CD4-positive, alpha-beta T cell treated with Interleukin-12 subunit alpha and Interleukin-12 subunit beta, for 1 hour (primary cell): ENCODE measurements around the gene CDKAL1.
"Not testable (repeated sequence)": the region's sequence is repeated elsewhere in the genome, so short reads cannot be mapped to it uniquely, and the experiment has no call there.

ENCODE experiments used
- DNase-seq: peaks from one replicate; pipeline ENCODE4 v3.0.0-alpha.2; 2020

CDKAL1 gene

GRCh38 chr6:20808924-20809323 is 274.7 kb downstream of the CDKAL1 start:
- no peak for DNase-seq

- no peak for DNase-seq
These were observed 276.5 kb downstream of the CDKAL1 start for GRCh38 chr6:20810727-20811108.

GRCh38 chr6:20811109-20811761 is 277.0 kb downstream of the CDKAL1 start:
- DNase-seq: no peak

- DNase-seq: no peak
These were observed 278.5 kb downstream of the CDKAL1 start for GRCh38 chr6:20812776-20813175.

GRCh38 chr6:20814494-20814893 is 280.2 kb downstream of the CDKAL1 start:
- no peak for DNase-seq

- no peak for DNase-seq
These were observed 281.9 kb downstream of the CDKAL1 start for GRCh38 chr6:20816126-20816525.

GRCh38 chr6:20817806-20818320 is 283.6 kb downstream of the CDKAL1 start:
- no peak for DNase-seq

- DNase-seq: no peak
These were observed 285.6 kb downstream of the CDKAL1 start for GRCh38 chr6:20819774-20820400.

- DNase-seq: no peak
These were observed 292.1 kb downstream of the CDKAL1 start for GRCh38 chr6:20826378-20826777.

GRCh38 chr6:20827798-20828197 is 293.5 kb downstream of the CDKAL1 start:
- DNase-seq: no peak

GRCh38 chr6:20830576-20830975 is 296.3 kb downstream of the CDKAL1 start:
- DNase-seq: no peak

GRCh38 chr6:20831251-20831650 is 297.0 kb downstream of the CDKAL1 start:
- not testable (repeated sequence) for DNase-seq

GRCh38 chr6:20833881-20834515 is 299.7 kb downstream of the CDKAL1 start:
- DNase-seq: no peak

GRCh38 chr6:20835315-20836010 is 301.2 kb downstream of the CDKAL1 start:
- DNase-seq: no peak

- DNase-seq: peak; percentile 30
These were observed 302.9 kb downstream of the CDKAL1 start for GRCh38 chr6:20837189-20837588.

GRCh38 chr6:20838113-20838512 is 303.9 kb downstream of the CDKAL1 start:
- no peak for DNase-seq

- no peak for DNase-seq
These were observed 305.4 kb downstream of the CDKAL1 start for GRCh38 chr6:20839630-20840029.

GRCh38 chr6:20840675-20841074 is 306.4 kb downstream of the CDKAL1 start:
- no peak for DNase-seq

- DNase-seq: no peak
These were observed 307.5 kb downstream of the CDKAL1 start for GRCh38 chr6:20841806-20842205.

- no peak for DNase-seq
These were observed 311.3 kb downstream of the CDKAL1 start for GRCh38 chr6:20845592-20845991.

- DNase-seq: no peak
These were observed 312.4 kb downstream of the CDKAL1 start for GRCh38 chr6:20846602-20847028.

GRCh38 chr6:20847904-20848303 is 313.6 kb downstream of the CDKAL1 start:
- DNase-seq: no peak

- no peak for DNase-seq
These were observed 316.6 kb downstream of the CDKAL1 start for GRCh38 chr6:20850686-20851416.
